Esophagus muscularis mucosa (tissue), 4 donors: ENCODE results near the gene TTC39A. TPM values are rescaled to one million over a fixed set of nuclear protein-coding genes. Genes with fewer than 3 reads are reported as not detected.

Source experiments
- DNase-seq: peaks from one replicate; pipeline ENCODE4 v3.0.0-alpha.2; 2017; ENCODE audit errors: extremely low spot score
- H3K27ac ChIP-seq, 4 donors: fragments of 200-600 bp; sonication (generic); replicated peaks in 1 of 4; 1 replicate in 3 of 4; 2 replicates in 1 of 4; pipeline ENCODE4 v1.5.1; 2016 to 2019; ENCODE audit warnings: mild to moderate bottlenecking in 1 of 4
- H3K27me3 ChIP-seq, 4 donors: fragments of 200-600 bp; sonication (generic); one replicate each; pipeline versions ENCODE4 v1.5.1 to v1.6.0; 2016 to 2019
- H3K36me3 ChIP-seq, 4 donors: fragments of 200-600 bp; sonication (generic); one replicate each; pipeline ENCODE4 v1.5.1; 2016 to 2019
- H3K4me1 ChIP-seq, 4 donors: fragments of 200-600 bp; sonication (generic); one replicate each; pipeline ENCODE4 v1.5.1; 2016 to 2019
- H3K4me3 ChIP-seq, 4 donors: fragments of 200-600 bp; sonication (generic); 1 replicate in 2 of 4; 2 replicates in 2 of 4; pipeline ENCODE4 v1.5.1; 2016 to 2019; ENCODE audit warnings: mild to moderate bottlenecking in 4 of 4, moderate library complexity in 1 of 4
- H3K9me3 ChIP-seq, 4 donors: fragments of 200-600 bp; sonication (generic); 1 replicate in 3 of 4; 2 replicates in 1 of 4; pipeline ENCODE4 v1.5.1; 2016 to 2019
- CTCF ChIP-seq, 3 experiments: fragments of 200-600 bp in 2 of 3; fragments of 450-650 bp in 1 of 3; sonication (generic) in 2 of 3; IDR thresholded peaks; one replicate each; pipeline ENCODE4 v1.5.1; 2017 to 2019; ENCODE audit warnings: antibody characterized with exemption in 3 of 3, mild to moderate bottlenecking in 2 of 3, moderate library complexity in 1 of 3
- EP300 ChIP-seq: sonication (generic); formaldehyde crosslinking; IDR thresholded peaks from one replicate; pipeline ENCODE4 v1.6.1; 2017; ENCODE audit warnings: antibody characterized with exemption
- POLR2A ChIP-seq: fragments of 450-650 bp; IDR thresholded peaks from one replicate; pipeline ENCODE4 v1.6.1; 2017; ENCODE audit warnings: antibody characterized with exemption, moderate library complexity, mild to moderate bottlenecking, low read depth
- POLR2AphosphoS5 ChIP-seq, 2 donors: sonication (generic); formaldehyde crosslinking; IDR thresholded peaks; one replicate each; pipeline ENCODE4 v1.6.1; 2017; ENCODE audit warnings: antibody characterized with exemption in 2 of 2
- WGBS: methylation state at CpG from one replicate; pipeline ENCODE4 v1.1.5; 2018; 5-methylcytosine and 5-hydroxymethylcytosine counted together
- intact Hi-C: fragments of 100-400 bp; cut with DNase I; formaldehyde crosslinking; loops from one replicate; pipeline ENCODE4 v1.15.1; 2023
- total RNA-seq, 4 donors: library from RNA; depleted of rRNA; stranded (reverse); fragments of >200 nt; gene quantifications; one replicate each; pipeline versions ENCODE4 v1.1.0 to v1.2.1, GENCODE V29; 2016

The TTC39A gene
- total RNA-seq, 4 donors from 2014 or later, result 0.17 to 2.5 (median 0.52) TPM; not detected in 1

DNA sequence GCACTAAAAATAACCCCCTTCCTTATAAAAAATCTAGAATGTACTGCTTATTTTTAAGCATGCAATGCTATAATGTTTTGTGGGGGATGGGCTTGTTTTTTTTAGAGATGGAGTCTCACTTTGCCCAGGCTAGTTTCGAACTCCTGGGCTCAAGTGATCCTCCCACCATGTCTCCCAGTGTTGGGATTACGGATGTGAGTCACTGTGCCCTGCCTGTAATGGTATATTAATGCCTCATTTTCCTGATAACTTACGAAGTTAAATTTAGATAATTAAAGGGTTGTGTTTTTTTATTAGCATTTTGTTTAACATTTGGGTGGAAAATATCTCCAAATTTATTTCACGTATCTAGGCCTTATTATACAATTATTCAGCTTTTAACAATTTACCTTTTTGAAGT is 87.8 kb downstream of the TTC39A start:
- H3K4me1 ChIP-seq, result peaks cover 32 to 87% (median 72%) of the 10 kb centered on the region in 4 donors
- WGBS, result 79% methylated on average over 4 of the region's 4 CpGs
- TF ChIP-seq CTCF (IDR thresholded peaks at IDR 0.05), result no peak
- TF ChIP-seq EP300, result no peak
- no peak for TF ChIP-seq POLR2A
- TF ChIP-seq POLR2AphosphoS5 (IDR thresholded peaks at IDR 0.05), result no peak

GRCh38 chr1:51241119-51241518 is 89.2 kb downstream of the TTC39A start:
- Histone ChIP-seq H3K4me3 (no peak overlapping the region), H3K9me3 (no peaks in the 10 kb centered on the region), H3K27me3 (no peaks in the 10 kb centered on the region), H3K27ac (no peak overlapping the region), H3K4me1 (peaks cover 24 to 76% (median 59%) of the 10 kb centered on the region in 4 donors), H3K36me3 (no peaks in the 10 kb centered on the region)
- DNase-seq, result no peak
- TF ChIP-seq CTCF (IDR thresholded peaks at IDR 0.05) (no peak), POLR2AphosphoS5 (IDR thresholded peaks at IDR 0.05) (no peak), POLR2A (no peak), EP300 (no peak)
- intact Hi-C loops, result no loop called here
- 0% methylated on average over 1 of the region's 1 CpG for WGBS

More for the DNA sequence above, 87.8 kb downstream of the TTC39A start:
- intact Hi-C loops, result no loop called here
- Histone ChIP-seq H3K27ac (no peak overlapping the region), H3K27me3 (no peaks in the 10 kb centered on the region), H3K4me3 (no peak overlapping the region), H3K9me3 (no peaks in the 10 kb centered on the region), H3K36me3 (no peaks in the 10 kb centered on the region)
- DNase-seq, result no peak

DNA sequence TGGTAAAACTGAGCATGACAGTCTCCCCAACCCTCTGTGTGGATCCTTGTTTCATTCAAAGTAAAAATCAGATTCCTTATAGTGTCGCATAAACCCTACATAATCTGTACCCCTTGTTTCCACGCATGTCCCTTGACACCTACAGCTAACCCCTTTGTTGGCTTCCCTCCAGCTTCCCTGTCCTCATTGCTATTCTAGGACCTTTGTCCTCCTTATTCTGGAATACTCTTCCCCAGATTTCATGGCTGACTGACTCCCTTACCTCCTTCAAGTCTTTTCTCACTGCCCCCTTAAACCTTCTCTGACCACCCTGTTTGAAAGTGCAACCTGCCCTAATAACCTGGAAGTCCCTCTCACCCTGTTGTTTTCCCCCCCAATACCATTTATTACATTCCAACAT is 90.3 kb downstream of the TTC39A start:
- H3K27ac ChIP-seq, result no peak overlapping the region
- WGBS, result 72% methylated on average over 2 of the region's 2 CpGs

GRCh38 chr1:51238034-51238403 is 92.3 kb downstream of the TTC39A start:
- H3K27me3 ChIP-seq, result no peaks in the 10 kb centered on the region
- TF ChIP-seq EP300, result no peak
- TF ChIP-seq POLR2A, result no peak
- no peak for TF ChIP-seq POLR2AphosphoS5 (IDR thresholded peaks at IDR 0.05)
- no peak for TF ChIP-seq CTCF (IDR thresholded peaks at IDR 0.05)
- intact Hi-C loops, result loop anchor here (10.0 kb wide), 2 partner anchors 57 to 277 kb away; partner anchors contain the start of gene EPS15
- no peaks in the 10 kb centered on the region for H3K36me3 ChIP-seq
- H3K27ac ChIP-seq, result peak overlapping the region; percentile 93 to 98 (median 95)
- H3K9me3 ChIP-seq, result no peaks in the 10 kb centered on the region
- peak overlapping the region; percentile 71 to 98 (median 91) for H3K4me3 ChIP-seq
- no peak for DNase-seq
- WGBS, result 18% methylated on average over 7 of the region's 7 CpGs
- peaks cover 35 to 62% (median 60%) of the 10 kb centered on the region in 4 donors for H3K4me1 ChIP-seq

More for the DNA sequence above, 90.3 kb downstream of the TTC39A start:
- H3K27me3 ChIP-seq, result no peaks in the 10 kb centered on the region
- no peak for TF ChIP-seq POLR2AphosphoS5 (IDR thresholded peaks at IDR 0.05)
- TF ChIP-seq EP300, result no peak
- TF ChIP-seq CTCF (IDR thresholded peaks at IDR 0.05), result no peak
- TF ChIP-seq POLR2A, result no peak
- DNase-seq, result no peak
- H3K4me3 ChIP-seq, result no peak overlapping the region
- intact Hi-C loops, result no loop called here
- H3K9me3 ChIP-seq, result no peaks in the 10 kb centered on the region
- no peaks in the 10 kb centered on the region for H3K36me3 ChIP-seq
- H3K4me1 ChIP-seq, result peaks cover 30 to 72% (median 61%) of the 10 kb centered on the region in 4 donors
